HEK293 (cell line): ENCODE measurements around the gene BAIAP3.

Experiments
- CTCF ChIA-PET: fragments of 350-600 bp; formaldehyde crosslinking; extraction: SDS; loops from one replicate; lab custom pipeline; 2021; ENCODE audit warnings: antibody characterized with exemption; lab: Yijun Ruan, JAX
- POLR2A ChIA-PET: fragments of 300-600 bp; formaldehyde crosslinking; extraction: SDS; loops from one replicate; lab custom pipeline; 2020; ENCODE audit warnings: antibody characterized with exemption, inconsistent platforms; lab: Yijun Ruan, JAX
- H3K27ac ChIP-seq: fragments of 200-500 bp; sonication (Bioruptor generic); 2 replicates; pipeline ENCODE4 v1.5.1; 2014; ENCODE audit warnings: low read depth, low read length, control low read depth, inconsistent platforms; ENCODE audit errors: extremely low read depth
- H3K36me3 ChIP-seq, 2 experiments: fragments of 200-500 bp in 1 of 2; sonication (Bioruptor generic) in 1 of 2; 1 replicate in 1 of 2; 2 replicates in 1 of 2; pipeline ENCODE4 v1.5.1; 2014 to 2017; ENCODE audit warnings: inconsistent platforms in 2 of 2, low read length in 2 of 2; ENCODE audit not compliant: control insufficient read depth in 2 of 2, insufficient read depth in 1 of 2
- H3K4me1 ChIP-seq: fragments of 200-500 bp; sonication (Bioruptor generic); 2 replicates; pipeline ENCODE4 v1.5.1; 2014; ENCODE audit warnings: mild to moderate bottlenecking, low read length, inconsistent platforms; ENCODE audit not compliant: control insufficient read depth, insufficient read depth
- H3K4me3 ChIP-seq: 2 replicates; pipeline ENCODE4 v1.5.1; 2011; ENCODE audit warnings: low read depth, mild to moderate bottlenecking, control low read depth, low read length, moderate library complexity
- H3K9me3 ChIP-seq: fragments of 200-500 bp; sonication (Bioruptor generic); 2 replicates; pipeline ENCODE4 v1.5.1; 2014; ENCODE audit warnings: low read depth, low read length, inconsistent platforms; ENCODE audit not compliant: control insufficient read depth, insufficient read depth
- BCL11B ChIP-seq: fragments of 450-650 bp; formaldehyde crosslinking; IDR thresholded peaks from 2 replicates; pipeline ENCODE4 v1.5.1; 2016; ENCODE audit warnings: low read depth, missing biosample characterization, missing genetic modification characterization
- GLI4 ChIP-seq: fragments of 450-650 bp; formaldehyde crosslinking; IDR thresholded peaks from 2 replicates; pipeline ENCODE4 v1.5.1; 2016; ENCODE audit warnings: missing biosample characterization, missing genetic modification characterization
- IKZF3 ChIP-seq: fragments of 450-650 bp; IDR thresholded peaks from 2 replicates; pipeline ENCODE4 v1.5.0; 2018; ENCODE audit warnings: missing biosample characterization, mild to moderate bottlenecking, missing genetic modification characterization, moderate library complexity
- MZF1 ChIP-seq: fragments of 450-650 bp; formaldehyde crosslinking; IDR thresholded peaks from 2 replicates; pipeline ENCODE4 v1.5.1; 2017; ENCODE audit warnings: missing biosample characterization, missing genetic modification characterization, borderline replicate concordance
- OVOL3 ChIP-seq: fragments of 450-650 bp; formaldehyde crosslinking; IDR thresholded peaks from 2 replicates; pipeline ENCODE4 v1.5.1; 2016; ENCODE audit warnings: missing biosample characterization, missing genetic modification characterization
- PRDM1 ChIP-seq: fragments of 450-650 bp; formaldehyde crosslinking; IDR thresholded peaks from 2 replicates; pipeline ENCODE4; 2016; ENCODE audit warnings: missing biosample characterization, missing genetic modification characterization
- SCRT2 ChIP-seq: fragments of 450-650 bp; formaldehyde crosslinking; IDR thresholded peaks from 2 replicates; pipeline ENCODE4 v1.5.1; 2016; ENCODE audit warnings: missing biosample characterization, missing genetic modification characterization
- SP7 ChIP-seq: fragments of 450-650 bp; formaldehyde crosslinking; IDR thresholded peaks from 2 replicates; pipeline ENCODE4 v1.5.1; 2016; ENCODE audit warnings: missing biosample characterization, missing genetic modification characterization
- WT1 ChIP-seq: fragments of 450-650 bp; formaldehyde crosslinking; IDR thresholded peaks from 2 replicates; pipeline ENCODE4 v1.5.1; 2016; ENCODE audit warnings: missing biosample characterization, missing genetic modification characterization
- ZFP3 ChIP-seq: fragments of 450-650 bp; formaldehyde crosslinking; IDR thresholded peaks from 2 replicates; pipeline ENCODE4 v1.5.1; 2016; ENCODE audit warnings: low read depth, missing biosample characterization, missing genetic modification characterization
- ZNF133 ChIP-seq: fragments of 450-650 bp; formaldehyde crosslinking; IDR thresholded peaks from 2 replicates; pipeline ENCODE4 v1.5.1; 2016; ENCODE audit warnings: missing biosample characterization, missing genetic modification characterization
- ZNF157 ChIP-seq: fragments of 450-650 bp; formaldehyde crosslinking; IDR thresholded peaks from 2 replicates; pipeline ENCODE4 v1.5.1; 2016; ENCODE audit warnings: missing biosample characterization, missing genetic modification characterization
- ZNF221 ChIP-seq: fragments of 450-650 bp; formaldehyde crosslinking; IDR thresholded peaks from 2 replicates; pipeline ENCODE4 v1.5.1; 2017; ENCODE audit warnings: missing biosample characterization, missing genetic modification characterization, borderline replicate concordance
- ZNF223 ChIP-seq: fragments of 450-650 bp; formaldehyde crosslinking; IDR thresholded peaks from 2 replicates; pipeline ENCODE4 v1.5.1; 2016; ENCODE audit warnings: missing biosample characterization, missing genetic modification characterization
- ZNF266 ChIP-seq: fragments of 450-650 bp; formaldehyde crosslinking; IDR thresholded peaks from 2 replicates; pipeline ENCODE4 v1.5.1; 2016; ENCODE audit warnings: missing biosample characterization, missing genetic modification characterization, low read depth
- ZNF292 ChIP-seq: fragments of 450-650 bp; formaldehyde crosslinking; IDR thresholded peaks from 2 replicates; pipeline ENCODE4 v1.5.1; 2016; ENCODE audit warnings: low read depth, missing biosample characterization, missing genetic modification characterization, borderline replicate concordance
- ZNF350 ChIP-seq: fragments of 450-650 bp; formaldehyde crosslinking; IDR thresholded peaks from 2 replicates; pipeline ENCODE4 v1.5.0; 2017; ENCODE audit warnings: missing biosample characterization, mild to moderate bottlenecking, missing genetic modification characterization
- ZNF37A ChIP-seq: fragments of 450-650 bp; IDR thresholded peaks from 2 replicates; pipeline ENCODE4 v1.5.1; 2018; ENCODE audit warnings: missing biosample characterization, missing genetic modification characterization
- ZNF423 ChIP-seq: fragments of 450-650 bp; formaldehyde crosslinking; IDR thresholded peaks from 2 replicates; pipeline ENCODE4 v1.5.1; 2016; ENCODE audit warnings: missing biosample characterization, missing genetic modification characterization
- ZNF529 ChIP-seq: fragments of 450-650 bp; formaldehyde crosslinking; IDR thresholded peaks from 2 replicates; pipeline ENCODE4 v1.5.1; 2017; ENCODE audit warnings: missing genetic modification characterization, missing biosample characterization; ENCODE audit not compliant: insufficient replicate concordance
- ZNF549 ChIP-seq: fragments of 450-650 bp; IDR thresholded peaks from 2 replicates; pipeline ENCODE4 v1.5.1; 2018; ENCODE audit warnings: missing biosample characterization, missing genetic modification characterization, mild to moderate bottlenecking, inconsistent platforms, moderate library complexity
- ZNF623 ChIP-seq: fragments of 450-650 bp; formaldehyde crosslinking; IDR thresholded peaks from 2 replicates; pipeline ENCODE4 v1.5.1; 2016; ENCODE audit warnings: missing biosample characterization, missing genetic modification characterization
- ZNF654 ChIP-seq: fragments of 450-650 bp; formaldehyde crosslinking; IDR thresholded peaks from 2 replicates; pipeline ENCODE4 v1.5.1; 2016; ENCODE audit warnings: low read depth, missing biosample characterization, missing genetic modification characterization
- ZNF677 ChIP-seq: fragments of 450-650 bp; IDR thresholded peaks from 2 replicates; pipeline ENCODE4 v1.5.0; 2018; ENCODE audit warnings: missing biosample characterization, mild to moderate bottlenecking, missing genetic modification characterization, moderate library complexity
- ZNF701 ChIP-seq: fragments of 450-650 bp; formaldehyde crosslinking; IDR thresholded peaks from 2 replicates; pipeline ENCODE4 v1.5.1; 2016; ENCODE audit warnings: missing biosample characterization, missing genetic modification characterization
- ZNF747 ChIP-seq: fragments of 450-650 bp; formaldehyde crosslinking; IDR thresholded peaks from 2 replicates; pipeline ENCODE4 v1.5.1; 2016; ENCODE audit warnings: missing biosample characterization, missing genetic modification characterization
- ZNF776 ChIP-seq: fragments of 450-650 bp; formaldehyde crosslinking; IDR thresholded peaks from 2 replicates; pipeline ENCODE4 v1.5.0; 2017; ENCODE audit warnings: missing biosample characterization, missing genetic modification characterization, borderline replicate concordance
- ZSCAN23 ChIP-seq: fragments of 450-650 bp; formaldehyde crosslinking; IDR thresholded peaks from 2 replicates; pipeline ENCODE4 v1.5.1; 2016; ENCODE audit warnings: missing biosample characterization, missing genetic modification characterization
- TF ChIP-seq, protein P1 (sequence below): fragments of 450-650 bp; formaldehyde crosslinking; IDR thresholded peaks from 2 replicates; pipeline ENCODE4 v1.5.1; 2016; ENCODE audit warnings: missing biosample characterization, missing genetic modification characterization, borderline replicate concordance
- TF ChIP-seq, protein P2 (sequence below): fragments of 450-650 bp; formaldehyde crosslinking; IDR thresholded peaks from 2 replicates; pipeline ENCODE4 v1.5.1; 2016; ENCODE audit warnings: missing biosample characterization, missing genetic modification characterization
- TF ChIP-seq, protein P3 (sequence below): fragments of 450-650 bp; IDR thresholded peaks from 2 replicates; pipeline ENCODE4 v1.5.1; 2018; ENCODE audit warnings: missing biosample characterization, missing genetic modification characterization
- TF ChIP-seq, protein P4 (sequence below): fragments of 450-650 bp; IDR thresholded peaks from 2 replicates; pipeline ENCODE4 v1.5.1; 2018; ENCODE audit warnings: missing biosample characterization, mild to moderate bottlenecking, missing genetic modification characterization

The BAIAP3 gene

DNA sequence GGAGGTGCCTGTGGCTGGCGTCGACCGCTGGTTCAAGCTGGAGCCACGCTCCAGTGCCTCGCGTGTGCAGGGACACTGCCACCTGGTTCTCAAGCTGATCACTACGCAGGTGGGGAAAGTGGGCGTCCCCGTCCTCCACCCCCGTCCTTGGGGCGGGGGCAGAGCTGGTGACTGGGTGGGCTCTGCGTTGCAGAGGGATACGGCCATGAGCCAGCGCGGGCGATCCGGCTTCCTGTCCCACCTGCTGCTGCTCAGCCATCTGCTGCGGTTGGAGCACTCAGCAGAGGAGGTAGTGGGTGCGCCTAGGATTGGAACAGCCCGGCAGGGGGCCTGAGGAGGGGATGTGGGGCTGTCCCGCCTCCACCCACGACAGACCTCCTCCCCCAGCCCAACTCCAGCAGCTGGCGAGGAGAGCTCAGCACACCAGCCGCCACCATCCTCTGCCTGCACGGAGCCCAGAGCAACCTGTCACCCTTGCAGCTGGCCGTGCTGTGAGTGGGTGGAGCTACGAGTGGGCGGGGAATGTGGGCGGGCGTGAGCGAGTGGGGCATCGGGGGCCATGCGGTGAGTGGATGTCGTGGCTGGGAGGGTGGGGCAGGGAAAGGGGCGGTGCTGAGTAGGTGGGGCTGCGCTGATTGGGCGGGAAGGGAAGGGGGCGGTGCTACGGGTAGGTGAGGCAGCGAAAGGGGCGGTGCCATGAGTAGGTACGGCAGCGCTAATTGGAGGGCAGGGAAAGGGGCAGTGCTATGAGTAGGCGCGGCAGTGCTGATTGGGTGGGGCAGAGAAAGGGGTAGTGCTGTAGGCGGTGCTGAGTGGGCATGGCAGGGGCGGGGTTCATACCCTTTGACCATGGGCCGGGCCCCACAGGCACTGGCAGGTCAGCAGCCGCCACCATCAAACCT, 9.3 kb downstream of the BAIAP3 start:
- no peaks in the 10 kb centered on the region for H3K9me3 ChIP-seq
- no peak overlapping the region for H3K27ac ChIP-seq
- H3K4me1 ChIP-seq = peaks cover 4% of the 10 kb centered on the region; the same call in 1 of the 2 replicates
- POLR2A ChIA-PET = interaction anchor here (0.5 to 1.8 kb wide), 13 partner anchors 9 to 442 kb away, joined by 3 to 10 read pairs (median 4); partner anchors contain the start of genes BAIAP3, CRAMP1, GNPTG and IFT140
- peak overlapping the region; percentile 24 for H3K4me3 ChIP-seq
- CTCF ChIA-PET = interaction anchor here (0.6 to 1.1 kb wide), 3 partner anchors 11 to 240 kb away, joined by 3 to 4 read pairs (median 3); no protein-coding TSS in a partner anchor
- peaks cover 0 to 5% of the 10 kb centered on the region in 2 experiments; a peak in 1 of 3 replicates for H3K36me3 ChIP-seq
- no peak for TF ChIP-seq MZF1 (tag by site-specific recombination)
- no peak for TF ChIP-seq ZNF747 (tag by site-specific recombination)
- no peak for TF ChIP-seq ZNF37A (tag by site-specific recombination)
- no peak for TF ChIP-seq ZNF350 (tag by site-specific recombination)
- TF ChIP-seq ZNF223 = no peak
- TF ChIP-seq, protein P1, sequence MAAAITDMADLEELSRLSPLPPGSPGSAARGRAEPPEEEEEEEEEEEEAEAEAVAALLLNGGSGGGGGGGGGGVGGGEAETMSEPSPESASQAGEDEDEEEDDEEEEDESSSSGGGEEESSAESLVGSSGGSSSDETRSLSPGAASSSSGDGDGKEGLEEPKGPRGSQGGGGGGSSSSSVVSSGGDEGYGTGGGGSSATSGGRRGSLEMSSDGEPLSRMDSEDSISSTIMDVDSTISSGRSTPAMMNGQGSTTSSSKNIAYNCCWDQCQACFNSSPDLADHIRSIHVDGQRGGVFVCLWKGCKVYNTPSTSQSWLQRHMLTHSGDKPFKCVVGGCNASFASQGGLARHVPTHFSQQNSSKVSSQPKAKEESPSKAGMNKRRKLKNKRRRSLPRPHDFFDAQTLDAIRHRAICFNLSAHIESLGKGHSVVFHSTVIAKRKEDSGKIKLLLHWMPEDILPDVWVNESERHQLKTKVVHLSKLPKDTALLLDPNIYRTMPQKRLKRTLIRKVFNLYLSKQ (tag by site-specific recombination) = no peak
- TF ChIP-seq OVOL3 (tag by site-specific recombination) = no peak
- TF ChIP-seq ZNF677 (tag by site-specific recombination) = no peak
- no peak for TF ChIP-seq ZNF654 (tag by site-specific recombination)
- TF ChIP-seq, protein P2, sequence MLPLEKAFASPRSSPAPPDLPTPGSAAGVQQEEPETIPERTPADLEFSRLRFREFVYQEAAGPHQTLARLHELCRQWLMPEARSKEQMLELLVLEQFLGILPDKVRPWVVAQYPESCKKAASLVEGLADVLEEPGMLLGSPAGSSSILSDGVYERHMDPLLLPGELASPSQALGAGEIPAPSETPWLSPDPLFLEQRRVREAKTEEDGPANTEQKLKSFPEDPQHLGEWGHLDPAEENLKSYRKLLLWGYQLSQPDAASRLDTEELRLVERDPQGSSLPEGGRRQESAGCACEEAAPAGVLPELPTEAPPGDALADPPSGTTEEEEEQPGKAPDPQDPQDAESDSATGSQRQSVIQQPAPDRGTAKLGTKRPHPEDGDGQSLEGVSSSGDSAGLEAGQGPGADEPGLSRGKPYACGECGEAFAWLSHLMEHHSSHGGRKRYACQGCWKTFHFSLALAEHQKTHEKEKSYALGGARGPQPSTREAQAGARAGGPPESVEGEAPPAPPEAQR (tag by site-specific recombination) = no peak
- no peak for TF ChIP-seq WT1 (tag by site-specific recombination)
- no peak for TF ChIP-seq ZNF266 (tag by site-specific recombination)
- no peak for TF ChIP-seq ZNF423
- TF ChIP-seq, protein P3, sequence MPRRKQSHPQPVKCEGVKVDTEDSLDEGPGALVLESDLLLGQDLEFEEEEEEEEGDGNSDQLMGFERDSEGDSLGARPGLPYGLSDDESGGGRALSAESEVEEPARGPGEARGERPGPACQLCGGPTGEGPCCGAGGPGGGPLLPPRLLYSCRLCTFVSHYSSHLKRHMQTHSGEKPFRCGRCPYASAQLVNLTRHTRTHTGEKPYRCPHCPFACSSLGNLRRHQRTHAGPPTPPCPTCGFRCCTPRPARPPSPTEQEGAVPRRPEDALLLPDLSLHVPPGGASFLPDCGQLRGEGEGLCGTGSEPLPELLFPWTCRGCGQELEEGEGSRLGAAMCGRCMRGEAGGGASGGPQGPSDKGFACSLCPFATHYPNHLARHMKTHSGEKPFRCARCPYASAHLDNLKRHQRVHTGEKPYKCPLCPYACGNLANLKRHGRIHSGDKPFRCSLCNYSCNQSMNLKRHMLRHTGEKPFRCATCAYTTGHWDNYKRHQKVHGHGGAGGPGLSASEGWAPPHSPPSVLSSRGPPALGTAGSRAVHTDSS (tag by site-specific recombination) = no peak
- TF ChIP-seq ZNF776 (tag by site-specific recombination) = no peak
- no peak for TF ChIP-seq IKZF3 (tag by site-specific recombination)
- TF ChIP-seq, protein P4, sequence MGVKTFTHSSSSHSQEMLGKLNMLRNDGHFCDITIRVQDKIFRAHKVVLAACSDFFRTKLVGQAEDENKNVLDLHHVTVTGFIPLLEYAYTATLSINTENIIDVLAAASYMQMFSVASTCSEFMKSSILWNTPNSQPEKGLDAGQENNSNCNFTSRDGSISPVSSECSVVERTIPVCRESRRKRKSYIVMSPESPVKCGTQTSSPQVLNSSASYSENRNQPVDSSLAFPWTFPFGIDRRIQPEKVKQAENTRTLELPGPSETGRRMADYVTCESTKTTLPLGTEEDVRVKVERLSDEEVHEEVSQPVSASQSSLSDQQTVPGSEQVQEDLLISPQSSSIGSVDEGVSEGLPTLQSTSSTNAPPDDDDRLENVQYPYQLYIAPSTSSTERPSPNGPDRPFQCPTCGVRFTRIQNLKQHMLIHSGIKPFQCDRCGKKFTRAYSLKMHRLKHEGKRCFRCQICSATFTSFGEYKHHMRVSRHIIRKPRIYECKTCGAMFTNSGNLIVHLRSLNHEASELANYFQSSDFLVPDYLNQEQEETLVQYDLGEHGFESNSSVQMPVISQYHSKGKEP = no peak
- no peak for TF ChIP-seq ZSCAN23 (tag by site-specific recombination)
- no peak for TF ChIP-seq GLI4 (tag by site-specific recombination)
- TF ChIP-seq ZNF133 = no peak
- TF ChIP-seq BCL11B = no peak
- no peak for TF ChIP-seq ZFP3
- TF ChIP-seq SP7 (tag by site-specific recombination) = peak; percentile 47
- TF ChIP-seq ZNF292 (tag by site-specific recombination) = no peak
- no peak for TF ChIP-seq ZNF221 (tag by site-specific recombination)
- TF ChIP-seq ZNF701 = no peak
- TF ChIP-seq SCRT2 (tag by site-specific recombination) = peak; percentile 99
- TF ChIP-seq ZNF157 = no peak
- no peak for TF ChIP-seq ZNF529 (tag by site-specific recombination)
- no peak for TF ChIP-seq PRDM1 (tag by site-specific recombination)
- no peak for TF ChIP-seq ZNF623 (tag by site-specific recombination)
- no peak for TF ChIP-seq ZNF549 (tag by site-specific recombination)
